Liver (tissue), 9 donors: ENCODE data around the gene BTBD9. TPM values are rescaled to one million over a fixed set of nuclear protein-coding genes. Genes with fewer than 3 reads are reported as not detected.

Experiments used
- DNase-seq: peaks from one replicate; pipeline ENCODE4 v3.0.0-alpha.2; 2017; ENCODE audit warnings: low spot score
- H3K27ac ChIP-seq, 2 donors: one replicate each; pipeline ENCODE4 v1.7.0; 2013; ENCODE audit warnings: inconsistent platforms in 2 of 2, low read length in 2 of 2, control low read depth in 1 of 2, low read depth in 1 of 2, mild to moderate bottlenecking in 1 of 2
- H3K27me3 ChIP-seq, 4 donors: one replicate each; pipeline versions ENCODE4 v1.6.1 to v1.7.0; 2013; ENCODE audit warnings: low read length in 3 of 4, inconsistent platforms in 1 of 4, mild to moderate bottlenecking in 1 of 4, moderate library complexity in 1 of 4; ENCODE audit not compliant: control insufficient read depth in 4 of 4, insufficient read depth in 4 of 4
- H3K36me3 ChIP-seq, 4 donors: one replicate each; pipeline versions ENCODE4 v1.6.1 to v1.7.0; 2013; ENCODE audit warnings: low read length in 3 of 4, mild to moderate bottlenecking in 3 of 4, low read depth in 1 of 4, moderate library complexity in 1 of 4; ENCODE audit not compliant: control insufficient read depth in 4 of 4, insufficient read depth in 3 of 4
- H3K4me1 ChIP-seq, 4 donors: one replicate each; pipeline versions ENCODE4 v1.6.1 to v1.7.0; 2013; ENCODE audit warnings: low read length in 3 of 4, mild to moderate bottlenecking in 3 of 4, moderate library complexity in 1 of 4; ENCODE audit not compliant: control insufficient read depth in 4 of 4, insufficient read depth in 4 of 4
- H3K4me3 ChIP-seq, 3 donors: one replicate each; pipeline versions ENCODE4 v1.6.1 to v1.7.0; 2013; ENCODE audit warnings: low read length in 3 of 3, control low read depth in 1 of 3, low read depth in 1 of 3, mild to moderate bottlenecking in 1 of 3
- H3K9ac ChIP-seq, 2 donors: one replicate each; pipeline ENCODE4 v1.7.0; 2013; ENCODE audit warnings: low read length in 2 of 2, mild to moderate bottlenecking in 2 of 2, moderate library complexity in 2 of 2, control low read depth in 1 of 2, low read depth in 1 of 2
- H3K9me3 ChIP-seq, 4 donors: one replicate each; pipeline versions ENCODE4 v1.6.1 to v1.7.0; 2013; ENCODE audit warnings: low read length in 3 of 4; ENCODE audit not compliant: control insufficient read depth in 4 of 4
- EGR1 ChIP-seq, 2 donors: IDR thresholded peaks; 2 replicates each; pipeline ENCODE4 v1.6.1; 2016 to 2018; ENCODE audit warnings: antibody characterized with exemption in 2 of 2, low read depth in 2 of 2
- FOXA1 ChIP-seq: IDR thresholded peaks from 2 replicates; pipeline ENCODE4 v1.6.1; 2016; ENCODE audit warnings: antibody characterized with exemption
- FOXA2 ChIP-seq: IDR thresholded peaks from 2 replicates; pipeline ENCODE4 v1.6.1; 2016; ENCODE audit warnings: antibody characterized with exemption
- GABPA ChIP-seq, 2 donors: IDR thresholded peaks in 1 of 2; conservative IDR thresholded peaks in 1 of 2; 2 replicates each; pipeline ENCODE4 v1.6.1; 2016; ENCODE audit warnings: antibody characterized with exemption in 2 of 2, mild to moderate bottlenecking in 1 of 2, moderate library complexity in 1 of 2
- HNF4A ChIP-seq, 2 donors: conservative IDR thresholded peaks; 2 replicates each; pipeline ENCODE4 v1.6.1; 2016; ENCODE audit warnings: antibody characterized with exemption in 2 of 2, mild to moderate bottlenecking in 2 of 2
- HNF4G ChIP-seq: IDR thresholded peaks from 2 replicates; pipeline ENCODE4 v1.6.1; 2016; ENCODE audit warnings: antibody characterized with exemption
- JUND ChIP-seq, 2 donors: IDR thresholded peaks; 2 replicates each; pipeline ENCODE4 v1.6.1; 2016; ENCODE audit warnings: antibody characterized with exemption in 2 of 2
- NR2F2 ChIP-seq: IDR thresholded peaks from 2 replicates; pipeline ENCODE4 v1.6.1; 2016; ENCODE audit warnings: antibody characterized with exemption
- RAD21 ChIP-seq, 2 donors: IDR thresholded peaks; 2 replicates each; pipeline ENCODE4 v1.6.1; 2016; ENCODE audit warnings: antibody characterized with exemption in 2 of 2, mild to moderate bottlenecking in 2 of 2
- RXRA ChIP-seq, 2 donors: IDR thresholded peaks; 2 replicates each; pipeline ENCODE4 v1.6.1; 2017 to 2018; ENCODE audit warnings: antibody characterized with exemption in 2 of 2, mild to moderate bottlenecking in 1 of 2
- SP1 ChIP-seq: IDR thresholded peaks from 2 replicates; pipeline ENCODE4 v1.6.1; 2018; ENCODE audit warnings: antibody characterized with exemption, mild to moderate bottlenecking
- TAF1 ChIP-seq: conservative IDR thresholded peaks from 2 replicates; pipeline ENCODE4 v1.6.1; 2016; ENCODE audit warnings: antibody characterized with exemption, mild to moderate bottlenecking
- YY1 ChIP-seq: IDR thresholded peaks from 2 replicates; pipeline ENCODE4 v1.6.1; 2016; ENCODE audit warnings: antibody characterized with exemption, mild to moderate bottlenecking
- WGBS: extraction: QIAGEN DNeasy Blood & Tissue Kit; methylation state at CpG from one replicate; pipeline ENCODE4 v1.1.7; 2013; 5-methylcytosine and 5-hydroxymethylcytosine counted together
- polyA plus RNA-seq, 2 donors: library from polyadenylated mRNA; stranded (reverse) in 1 of 2; unstranded in 1 of 2; fragments of 200-250 nt in 1 of 2; fragments of >200 nt in 1 of 2; fragmentation: Nextera tagmentation in 1 of 2; extraction: Ambion mirVana in 1 of 2; gene quantifications; one replicate each; pipeline versions ENCODE4 v1.2.1 to v1.2.3, GENCODE V29; 2013 to 2015
- total RNA-seq, 2 donors: library from RNA; depleted of rRNA; stranded (reverse); fragments of >200 nt; gene quantifications; one replicate each; pipeline ENCODE4 v1.2.3, GENCODE V29; 2014
- TF ChIP-seq, protein P1 (sequence below): IDR thresholded peaks from 2 replicates; pipeline ENCODE4 v1.6.1; 2016; ENCODE audit warnings: antibody characterized with exemption
- TF ChIP-seq, protein P2 (sequence below): IDR thresholded peaks from 2 replicates; pipeline ENCODE4 v1.6.1; 2016; ENCODE audit warnings: antibody characterized with exemption
- TF ChIP-seq, protein P3 (sequence below): IDR thresholded peaks from 2 replicates; pipeline ENCODE4 v1.6.1; 2016; ENCODE audit warnings: antibody characterized with exemption
- TF ChIP-seq, protein P4 (sequence below): IDR thresholded peaks from 2 replicates; pipeline ENCODE4 v1.6.1; 2016; ENCODE audit warnings: antibody characterized with exemption, mild to moderate bottlenecking
- TF ChIP-seq, protein P5 (sequence below): fragments of 150-350 bp; IDR thresholded peaks from 2 replicates; pipeline ENCODE4 v1.5.1; 2017; ENCODE audit warnings: improper control_type of control experiment, low read depth, low read length; ENCODE audit not compliant: missing input control
- donor health status: healthy.
- donor health status: healthy.
- donor health status: healthy.
- donor health status: healthy.
- donor health status: healthy.

BTBD9 gene
- total and polyA plus RNA-seq, 4 donors: 2.0 to 12.4 (median 5.7) TPM

DNA sequence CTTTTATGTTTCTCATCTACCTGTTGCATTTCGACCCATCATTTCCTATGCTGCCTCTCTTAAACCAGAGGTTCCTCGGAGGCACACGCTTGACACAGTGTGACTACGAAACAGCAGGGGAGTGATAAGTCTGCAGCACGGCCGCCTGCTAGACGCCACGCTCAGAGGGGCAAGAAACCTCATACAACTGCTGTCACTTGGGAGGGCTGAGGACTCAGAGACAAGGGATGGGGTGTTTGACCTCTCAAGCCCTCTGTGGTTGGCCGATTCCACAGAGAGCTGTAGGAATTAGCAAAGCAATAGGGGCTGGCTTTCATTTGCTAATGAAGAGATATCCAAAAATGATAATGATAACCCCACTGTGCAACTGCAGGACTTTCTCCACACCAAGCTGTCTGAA is 447.7 kb downstream of the BTBD9 start:
- H3K9me3 ChIP-seq: no peaks in the 10 kb centered on the region
- H3K4me3 ChIP-seq: no peak overlapping the region
- no peak for TF ChIP-seq HNF4G
- TF ChIP-seq, protein P1, sequence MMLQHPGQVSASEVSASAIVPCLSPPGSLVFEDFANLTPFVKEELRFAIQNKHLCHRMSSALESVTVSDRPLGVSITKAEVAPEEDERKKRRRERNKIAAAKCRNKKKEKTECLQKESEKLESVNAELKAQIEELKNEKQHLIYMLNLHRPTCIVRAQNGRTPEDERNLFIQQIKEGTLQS: no peak
- TF ChIP-seq YY1: no peak
- no peak for TF ChIP-seq FOXA1
- H3K9ac ChIP-seq: no peak overlapping the region
- H3K27me3 ChIP-seq: no peaks in the 10 kb centered on the region
- no peaks in the 10 kb centered on the region for H3K4me1 ChIP-seq
- WGBS: 86% methylated on average over 9 of the region's 9 CpGs
- no peak for DNase-seq
- no peaks in the 10 kb centered on the region for H3K36me3 ChIP-seq
- H3K27ac ChIP-seq: no peak overlapping the region

DNA sequence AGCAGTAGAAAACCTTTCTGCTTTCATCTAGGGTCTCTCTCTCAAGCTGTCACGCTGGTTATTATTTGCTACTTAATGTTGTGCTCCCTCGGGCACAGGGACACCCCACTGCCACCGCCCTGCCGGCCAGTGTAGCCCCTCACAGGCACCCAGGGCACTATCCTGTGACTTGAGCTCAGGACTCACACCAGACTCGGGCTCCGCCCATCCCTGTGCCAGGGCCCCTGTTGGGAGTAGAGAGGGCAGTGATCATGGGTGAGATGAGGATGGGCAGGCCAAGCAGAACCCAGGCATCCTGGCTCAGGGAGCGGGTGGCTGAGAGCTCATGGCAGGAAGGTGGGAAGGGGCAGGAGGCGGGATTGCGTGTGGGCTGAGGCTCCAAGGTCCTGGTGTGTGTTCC is 448.3 kb downstream of the BTBD9 start:
- Histone ChIP-seq H3K36me3 (no peaks in the 10 kb centered on the region), H3K9me3 (no peaks in the 10 kb centered on the region), H3K27ac (no peak overlapping the region), H3K9ac (no peak overlapping the region), H3K4me1 (no peaks in the 10 kb centered on the region), H3K4me3 (no peak overlapping the region), H3K27me3 (no peaks in the 10 kb centered on the region)
- no peak for DNase-seq
- TF ChIP-seq RAD21 (IDR thresholded peaks at IDR 0.05) (no peak), FOXA1 (no peak), SP1 (no peak), YY1 (no peak), NR2F2 (no peak), RXRA (IDR thresholded peaks at IDR 0.05) (no peak), HNF4G (no peak), EGR1 (IDR thresholded peaks at IDR 0.05; ENCODE audit: low read depth in 2 of 2) (no peak), TAF1 (no peak), HNF4A (conservative IDR thresholded peaks at IDR 0.05) (no peak), FOXA2 (no peak), GABPA (IDR thresholded peaks at IDR 0.05 in 1 of 2, conservative IDR thresholded peaks at IDR 0.05 in 1 of 2) (no peak), JUND (IDR thresholded peaks at IDR 0.05) (no peak)
- TF ChIP-seq, protein P2, sequence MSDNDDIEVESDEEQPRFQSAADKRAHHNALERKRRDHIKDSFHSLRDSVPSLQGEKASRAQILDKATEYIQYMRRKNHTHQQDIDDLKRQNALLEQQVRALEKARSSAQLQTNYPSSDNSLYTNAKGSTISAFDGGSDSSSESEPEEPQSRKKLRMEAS: no peak
- TF ChIP-seq, protein P3, sequence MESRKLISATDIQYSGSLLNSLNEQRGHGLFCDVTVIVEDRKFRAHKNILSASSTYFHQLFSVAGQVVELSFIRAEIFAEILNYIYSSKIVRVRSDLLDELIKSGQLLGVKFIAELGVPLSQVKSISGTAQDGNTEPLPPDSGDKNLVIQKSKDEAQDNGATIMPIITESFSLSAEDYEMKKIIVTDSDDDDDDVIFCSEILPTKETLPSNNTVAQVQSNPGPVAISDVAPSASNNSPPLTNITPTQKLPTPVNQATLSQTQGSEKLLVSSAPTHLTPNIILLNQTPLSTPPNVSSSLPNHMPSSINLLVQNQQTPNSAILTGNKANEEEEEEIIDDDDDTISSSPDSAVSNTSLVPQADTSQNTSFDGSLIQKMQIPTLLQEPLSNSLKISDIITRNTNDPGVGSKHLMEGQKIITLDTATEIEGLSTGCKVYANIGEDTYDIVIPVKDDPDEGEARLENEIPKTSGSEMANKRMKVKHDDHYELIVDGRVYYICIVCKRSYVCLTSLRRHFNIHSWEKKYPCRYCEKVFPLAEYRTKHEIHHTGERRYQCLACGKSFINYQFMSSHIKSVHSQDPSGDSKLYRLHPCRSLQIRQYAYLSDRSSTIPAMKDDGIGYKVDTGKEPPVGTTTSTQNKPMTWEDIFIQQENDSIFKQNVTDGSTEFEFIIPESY: no peak
- TF ChIP-seq, protein P4, sequence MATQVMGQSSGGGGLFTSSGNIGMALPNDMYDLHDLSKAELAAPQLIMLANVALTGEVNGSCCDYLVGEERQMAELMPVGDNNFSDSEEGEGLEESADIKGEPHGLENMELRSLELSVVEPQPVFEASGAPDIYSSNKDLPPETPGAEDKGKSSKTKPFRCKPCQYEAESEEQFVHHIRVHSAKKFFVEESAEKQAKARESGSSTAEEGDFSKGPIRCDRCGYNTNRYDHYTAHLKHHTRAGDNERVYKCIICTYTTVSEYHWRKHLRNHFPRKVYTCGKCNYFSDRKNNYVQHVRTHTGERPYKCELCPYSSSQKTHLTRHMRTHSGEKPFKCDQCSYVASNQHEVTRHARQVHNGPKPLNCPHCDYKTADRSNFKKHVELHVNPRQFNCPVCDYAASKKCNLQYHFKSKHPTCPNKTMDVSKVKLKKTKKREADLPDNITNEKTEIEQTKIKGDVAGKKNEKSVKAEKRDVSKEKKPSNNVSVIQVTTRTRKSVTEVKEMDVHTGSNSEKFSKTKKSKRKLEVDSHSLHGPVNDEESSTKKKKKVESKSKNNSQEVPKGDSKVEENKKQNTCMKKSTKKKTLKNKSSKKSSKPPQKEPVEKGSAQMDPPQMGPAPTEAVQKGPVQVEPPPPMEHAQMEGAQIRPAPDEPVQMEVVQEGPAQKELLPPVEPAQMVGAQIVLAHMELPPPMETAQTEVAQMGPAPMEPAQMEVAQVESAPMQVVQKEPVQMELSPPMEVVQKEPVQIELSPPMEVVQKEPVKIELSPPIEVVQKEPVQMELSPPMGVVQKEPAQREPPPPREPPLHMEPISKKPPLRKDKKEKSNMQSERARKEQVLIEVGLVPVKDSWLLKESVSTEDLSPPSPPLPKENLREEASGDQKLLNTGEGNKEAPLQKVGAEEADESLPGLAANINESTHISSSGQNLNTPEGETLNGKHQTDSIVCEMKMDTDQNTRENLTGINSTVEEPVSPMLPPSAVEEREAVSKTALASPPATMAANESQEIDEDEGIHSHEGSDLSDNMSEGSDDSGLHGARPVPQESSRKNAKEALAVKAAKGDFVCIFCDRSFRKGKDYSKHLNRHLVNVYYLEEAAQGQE: no peak
- TF ChIP-seq, protein P1: no peak
- TF ChIP-seq, protein P5, sequence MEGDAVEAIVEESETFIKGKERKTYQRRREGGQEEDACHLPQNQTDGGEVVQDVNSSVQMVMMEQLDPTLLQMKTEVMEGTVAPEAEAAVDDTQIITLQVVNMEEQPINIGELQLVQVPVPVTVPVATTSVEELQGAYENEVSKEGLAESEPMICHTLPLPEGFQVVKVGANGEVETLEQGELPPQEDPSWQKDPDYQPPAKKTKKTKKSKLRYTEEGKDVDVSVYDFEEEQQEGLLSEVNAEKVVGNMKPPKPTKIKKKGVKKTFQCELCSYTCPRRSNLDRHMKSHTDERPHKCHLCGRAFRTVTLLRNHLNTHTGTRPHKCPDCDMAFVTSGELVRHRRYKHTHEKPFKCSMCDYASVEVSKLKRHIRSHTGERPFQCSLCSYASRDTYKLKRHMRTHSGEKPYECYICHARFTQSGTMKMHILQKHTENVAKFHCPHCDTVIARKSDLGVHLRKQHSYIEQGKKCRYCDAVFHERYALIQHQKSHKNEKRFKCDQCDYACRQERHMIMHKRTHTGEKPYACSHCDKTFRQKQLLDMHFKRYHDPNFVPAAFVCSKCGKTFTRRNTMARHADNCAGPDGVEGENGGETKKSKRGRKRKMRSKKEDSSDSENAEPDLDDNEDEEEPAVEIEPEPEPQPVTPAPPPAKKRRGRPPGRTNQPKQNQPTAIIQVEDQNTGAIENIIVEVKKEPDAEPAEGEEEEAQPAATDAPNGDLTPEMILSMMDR: no peak
- 97% methylated on average over 9 of the region's 9 CpGs for WGBS
